Panc1 (cell line): ENCODE results near the gene ZSCAN25. TPM values are rescaled to one million over a fixed set of nuclear protein-coding genes. Genes with fewer than 3 reads are reported as not detected.

ENCODE experiments used
- ATAC-seq: fragments of 200-7000 bp; cut with Tn5 transposase; 2 replicates; pipeline ENCODE4 v1.9.1; 2020; ENCODE audit warnings: mild to moderate bottlenecking, moderate library complexity
- BruUV-seq: library from RNA; stranded (reverse); fragments of 400-500 nt; replicated peaks from 2 replicates; lab custom pipeline; 2021; lab: Mats Ljungman, UMichigan
- CTCF ChIA-PET: fragments of 300-600 bp; sonication (Branson Sonifier 250); formaldehyde crosslinking; loops from one replicate; lab custom pipeline; 2022; ENCODE audit warnings: antibody characterized with exemption; lab: Charles Lee
- POLR2A ChIA-PET: fragments of 300-600 bp; sonication (Branson Sonifier 250); formaldehyde crosslinking; loops from one replicate; lab custom pipeline; 2022; ENCODE audit warnings: antibody characterized with exemption; lab: Charles Lee
- DNase-seq: peaks from one replicate; pipeline ENCODE4 v3.0.0-alpha.2; 2010; ENCODE audit warnings: low read depth, low spot score
- H3K27ac ChIP-seq: 2 replicates; pipeline ENCODE4 v1.5.1; 2011; ENCODE audit warnings: mild to moderate bottlenecking, low read length, inconsistent platforms
- H3K27me3 ChIP-seq: fragments of 200-500 bp; sonication (Bioruptor generic); 2 replicates; pipeline ENCODE4 v1.6.0; 2014; ENCODE audit warnings: low read length, inconsistent platforms; ENCODE audit not compliant: control insufficient read depth, insufficient read depth
- H3K36me3 ChIP-seq: fragments of 200-500 bp; sonication (Bioruptor generic); 2 replicates; pipeline ENCODE4 v1.5.1; 2014; ENCODE audit warnings: inconsistent platforms, mild to moderate bottlenecking, low read length, moderate library complexity; ENCODE audit not compliant: control insufficient read depth, insufficient read depth
- H3K4me1 ChIP-seq: 2 replicates; pipeline ENCODE4 v1.5.1; 2011; ENCODE audit warnings: inconsistent platforms, mild to moderate bottlenecking, low read length, moderate library complexity; ENCODE audit not compliant: control insufficient read depth, insufficient read depth
- H3K4me3 ChIP-seq, 2 experiments: 2 replicates each; pipeline ENCODE4 v1.5.1; 2011 to 2012; ENCODE audit warnings: low read depth in 2 of 2, low read length in 2 of 2, mild to moderate bottlenecking in 2 of 2, inconsistent platforms in 1 of 2, moderate library complexity in 1 of 2
- H3K9me3 ChIP-seq: fragments of 200-500 bp; sonication (Bioruptor generic); 2 replicates; pipeline ENCODE4 v1.5.1; 2014; ENCODE audit warnings: low read depth, mild to moderate bottlenecking, inconsistent platforms, low read length, moderate library complexity; ENCODE audit not compliant: control insufficient read depth, insufficient read depth
- CTCF ChIP-seq: fragments of 450-650 bp; IDR thresholded peaks from 2 replicates; pipeline ENCODE4 v1.5.1; 2017; ENCODE audit warnings: mild to moderate bottlenecking
- POLR2AphosphoS5 ChIP-seq: IDR thresholded peaks from 2 replicates; pipeline ENCODE4 v1.6.1; 2012; ENCODE audit warnings: mild to moderate bottlenecking, low read depth, low read length, moderate library complexity
- REST ChIP-seq, 2 experiments: IDR thresholded peaks; 2 replicates each; pipeline ENCODE4 v1.6.1; 2011 to 2012; ENCODE audit warnings: low read depth in 2 of 2, control low read depth in 1 of 2, low read length in 1 of 2, mild to moderate bottlenecking in 1 of 2, moderate library complexity in 1 of 2; ENCODE audit not compliant: insufficient read depth in 1 of 2
- SIN3A ChIP-seq: IDR thresholded peaks from 2 replicates; pipeline ENCODE4 v1.6.1; 2012; ENCODE audit warnings: low read depth, mild to moderate bottlenecking, low read length, moderate library complexity, borderline replicate concordance; ENCODE audit not compliant: insufficient read depth
- TCF7L2 ChIP-seq: IDR thresholded peaks from 2 replicates; pipeline ENCODE4 v1.6.1; 2011; ENCODE audit warnings: mild to moderate bottlenecking, low read depth, low read length, inconsistent platforms
- in situ Hi-C: cut with HindIII; loops from 2 replicates; pipeline ENCODE4 v1.10.0; 2016; ENCODE audit warnings: low sequenced_read_pairs, low pct_unique_long_range_greater_than_20kb
- intact Hi-C: fragments of 100-400 bp; cut with micrococcal nuclease; formaldehyde crosslinking; loops from one replicate; pipeline ENCODE4 v1.10.0; 2022; ENCODE audit not compliant: unreplicated experiment
- total RNA-seq: library from RNA; stranded (reverse); gene quantifications from one replicate; pipeline ENCODE4 v1.2.1, GENCODE V29; 2021; ENCODE audit not compliant: unreplicated experiment

Gene ZSCAN25
- total RNA-seq, 1 experiment from 2014 or later = 14.8 TPM

DNA sequence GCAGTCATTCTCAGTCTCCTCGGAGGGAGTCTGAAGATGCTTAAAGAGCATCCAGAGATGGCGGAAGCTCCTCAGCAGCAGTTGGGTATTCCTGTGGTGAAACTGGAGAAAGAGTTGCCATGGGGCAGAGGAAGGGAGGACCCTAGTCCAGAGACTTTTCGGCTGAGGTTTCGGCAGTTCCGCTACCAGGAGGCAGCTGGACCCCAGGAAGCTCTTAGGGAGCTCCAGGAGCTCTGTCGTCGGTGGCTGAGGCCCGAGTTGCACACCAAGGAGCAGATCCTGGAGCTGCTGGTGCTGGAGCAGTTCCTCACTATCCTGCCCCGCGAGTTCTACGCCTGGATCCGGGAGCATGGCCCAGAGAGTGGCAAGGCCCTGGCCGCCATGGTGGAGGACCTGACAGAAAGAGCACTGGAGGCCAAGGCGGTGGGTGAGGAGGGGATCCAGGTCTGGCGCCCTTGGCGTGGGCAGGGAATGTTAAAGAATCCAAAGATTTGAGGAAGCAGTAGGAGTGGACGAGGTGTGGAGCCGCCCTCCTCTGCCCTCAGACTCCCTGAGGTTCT is 2.9 kb downstream of the ZSCAN25 start:
- Histone ChIP-seq H3K9me3 (no peaks in the 10 kb centered on the region), H3K27me3 (no peaks in the 10 kb centered on the region), H3K4me3 (no peak overlapping the region), H3K4me1 (peaks cover 12% of the 10 kb centered on the region), H3K27ac (no peak overlapping the region), H3K36me3 (peaks cover 6% of the 10 kb centered on the region)
- CTCF ChIA-PET = no interaction called here
- POLR2A ChIA-PET = no interaction called here
- DNase-seq (no peak), ATAC-seq (no peak)
- intact Hi-C loops = no loop called here
- TF ChIP-seq POLR2AphosphoS5 = no peak
- TF ChIP-seq SIN3A = no peak
- TF ChIP-seq CTCF = no peak
- no peak for TF ChIP-seq REST (IDR thresholded peaks at IDR 0.05; ENCODE audit: insufficient read depth in 1 of 2, low read depth in 2 of 2, low read length in 1 of 2)
- no peak for TF ChIP-seq TCF7L2
- in situ Hi-C loops = no loop called here
- TSS peak; percentile 62 for BruUV-seq

DNA sequence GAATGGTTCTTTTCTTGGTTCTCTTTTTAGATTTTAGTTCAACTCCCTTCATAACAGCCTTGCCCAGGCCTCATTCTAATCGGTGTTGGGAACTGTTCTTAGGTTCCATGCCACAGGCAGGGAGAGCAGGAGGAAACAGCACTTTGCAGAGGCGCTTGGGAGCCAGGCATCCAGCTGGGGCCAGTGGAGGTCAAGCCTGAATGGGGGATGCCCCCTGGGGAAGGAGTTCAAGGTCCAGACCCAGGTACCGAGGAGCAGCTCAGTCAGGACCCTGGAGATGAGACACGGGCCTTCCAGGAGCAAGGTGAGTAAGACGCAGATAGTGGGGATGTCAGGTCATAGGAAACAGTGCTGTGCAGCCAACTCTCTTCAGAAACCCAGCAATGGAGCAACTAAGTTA is 4.5 kb downstream of the ZSCAN25 start:
- in situ Hi-C loops (no loop called here), intact Hi-C loops (no loop called here)
- ChIA-PET CTCF (no interaction called here), POLR2A (no interaction called here)
- no peak for TF ChIP-seq POLR2AphosphoS5
- no peak for TF ChIP-seq REST (IDR thresholded peaks at IDR 0.05; ENCODE audit: insufficient read depth in 1 of 2, low read depth in 2 of 2, low read length in 1 of 2)
- TF ChIP-seq TCF7L2 = no peak
- no peak for TF ChIP-seq CTCF
- TF ChIP-seq SIN3A = no peak
- ATAC-seq (no peak), DNase-seq (no peak)
- Histone ChIP-seq H3K36me3 (peaks cover 10% of the 10 kb centered on the region), H3K9me3 (no peaks in the 10 kb centered on the region), H3K4me1 (peaks cover 12% of the 10 kb centered on the region), H3K27me3 (no peaks in the 10 kb centered on the region), H3K27ac (no peak overlapping the region), H3K4me3 (no peak overlapping the region)
- BruUV-seq = no TSS peak
